Lower lobe of right lung (tissue), 2 donors: Measurements from ENCODE around the gene AP1G1. TPM values are rescaled to one million over a fixed set of nuclear protein-coding genes. Genes with fewer than 3 reads are reported as not detected.
"Not testable (repeated sequence)": the region's sequence is repeated elsewhere in the genome, so short reads cannot be mapped to it uniquely, and the experiment has no call there.

ENCODE experiments used
- ATAC-seq, 2 donors: fragments of 200-7000 bp; cut with Tn5 transposase; one replicate each; pipeline ENCODE4 v1.9.1; 2020 to 2022; ENCODE audit warnings: mild to moderate bottlenecking in 2 of 2, moderate library complexity in 2 of 2
- DNase-seq: peaks from one replicate; pipeline ENCODE4 v3.0.0-alpha.2; 2020
- H3K27ac ChIP-seq: fragments of 200-600 bp; one replicate; pipeline ENCODE4 v1.8.0; 2022
- H3K27me3 ChIP-seq: fragments of 200-600 bp; one replicate; pipeline ENCODE4 v1.8.0; 2022; ENCODE audit warnings: low read depth
- H3K36me3 ChIP-seq: fragments of 200-600 bp; one replicate; pipeline ENCODE4 v1.8.0; 2022; ENCODE audit warnings: mild to moderate bottlenecking
- H3K4me1 ChIP-seq: fragments of 200-600 bp; one replicate; pipeline ENCODE4 v1.8.0; 2022
- H3K4me3 ChIP-seq: fragments of 200-600 bp; one replicate; pipeline ENCODE4 v1.8.0; 2022; ENCODE audit warnings: mild to moderate bottlenecking
- H3K9me3 ChIP-seq: fragments of 200-600 bp; one replicate; pipeline ENCODE4 v1.8.0; 2022
- intact Hi-C: fragments of 100-400 bp; cut with DNase I; formaldehyde crosslinking; loops from one replicate; pipeline ENCODE4 v1.11.0; 2022
- total RNA-seq: library from RNA; stranded (reverse); fragmentation: NEBNext Ultra II Directional; extraction: Animal tissue kit (Norgen Biotek cat#: 25700); gene quantifications from one replicate; pipeline ENCODE4 v1.2.1, GENCODE V29; 2021
- TF ChIP-seq, protein P1 (sequence below): fragments of 200-600 bp; IDR thresholded peaks from one replicate; pipeline ENCODE4 v1.8.0; 2022; ENCODE audit warnings: antibody characterized with exemption, mild to moderate bottlenecking
- donor health status: DM: no; HTN: yes; CAD: no; lungs with severe emphysema.

Gene AP1G1
- total RNA-seq, 1 donor from 2014 or later, result 78.9 TPM

DNA sequence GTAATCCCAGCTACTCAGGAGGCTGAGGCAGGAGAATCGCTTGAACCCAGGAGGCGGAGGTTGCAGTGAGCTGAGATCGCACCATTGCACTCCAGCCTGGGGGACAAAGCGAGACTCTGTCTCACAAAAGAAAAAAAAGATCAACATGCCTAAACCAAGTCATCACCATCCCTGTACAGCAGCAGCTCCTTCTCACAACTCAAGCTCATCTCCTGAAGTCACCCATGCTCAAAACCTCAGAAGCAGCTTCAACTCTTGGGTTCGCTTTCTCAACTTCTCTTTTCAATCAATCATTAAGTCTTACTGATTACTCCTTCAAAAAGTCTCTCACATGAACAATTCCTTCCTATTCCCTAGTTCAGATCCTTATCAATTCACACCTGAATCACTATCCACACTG, 115.5 kb downstream of the AP1G1 start:
- H3K27me3 ChIP-seq, result no peaks in the 10 kb centered on the region
- no peak for DNase-seq
- H3K27ac ChIP-seq, result no peak overlapping the region
- TF ChIP-seq, protein P1, sequence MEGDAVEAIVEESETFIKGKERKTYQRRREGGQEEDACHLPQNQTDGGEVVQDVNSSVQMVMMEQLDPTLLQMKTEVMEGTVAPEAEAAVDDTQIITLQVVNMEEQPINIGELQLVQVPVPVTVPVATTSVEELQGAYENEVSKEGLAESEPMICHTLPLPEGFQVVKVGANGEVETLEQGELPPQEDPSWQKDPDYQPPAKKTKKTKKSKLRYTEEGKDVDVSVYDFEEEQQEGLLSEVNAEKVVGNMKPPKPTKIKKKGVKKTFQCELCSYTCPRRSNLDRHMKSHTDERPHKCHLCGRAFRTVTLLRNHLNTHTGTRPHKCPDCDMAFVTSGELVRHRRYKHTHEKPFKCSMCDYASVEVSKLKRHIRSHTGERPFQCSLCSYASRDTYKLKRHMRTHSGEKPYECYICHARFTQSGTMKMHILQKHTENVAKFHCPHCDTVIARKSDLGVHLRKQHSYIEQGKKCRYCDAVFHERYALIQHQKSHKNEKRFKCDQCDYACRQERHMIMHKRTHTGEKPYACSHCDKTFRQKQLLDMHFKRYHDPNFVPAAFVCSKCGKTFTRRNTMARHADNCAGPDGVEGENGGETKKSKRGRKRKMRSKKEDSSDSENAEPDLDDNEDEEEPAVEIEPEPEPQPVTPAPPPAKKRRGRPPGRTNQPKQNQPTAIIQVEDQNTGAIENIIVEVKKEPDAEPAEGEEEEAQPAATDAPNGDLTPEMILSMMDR, result no peak
- peaks cover 25% of the 10 kb centered on the region for H3K36me3 ChIP-seq
- intact Hi-C loops, result no loop called here
- H3K4me3 ChIP-seq, result no peak overlapping the region
- H3K9me3 ChIP-seq, result no peaks in the 10 kb centered on the region
- no peaks in the 10 kb centered on the region for H3K4me1 ChIP-seq
- ATAC-seq, result no peak

DNA sequence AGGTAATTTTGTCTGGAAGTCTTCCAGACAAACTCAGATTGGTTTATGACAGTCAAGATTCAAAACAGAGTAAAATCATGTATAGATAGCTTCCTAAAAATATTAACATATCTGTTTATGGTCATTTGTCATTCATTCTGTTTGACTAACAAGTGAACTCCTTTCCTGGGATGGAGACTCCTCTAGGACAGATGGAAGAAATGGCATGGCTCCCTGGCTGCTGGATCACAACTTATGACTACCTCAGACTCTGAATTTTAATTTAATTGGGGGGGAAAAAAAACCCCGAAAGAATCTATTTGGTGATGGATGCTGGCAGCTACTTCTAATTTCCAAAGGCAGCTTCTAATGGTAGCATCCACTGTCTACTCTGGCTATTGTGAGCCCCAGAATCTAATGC, 118.7 kb downstream of the AP1G1 start:
- H3K4me3 ChIP-seq, result no peak overlapping the region
- H3K27me3 ChIP-seq, result no peaks in the 10 kb centered on the region
- ATAC-seq (no peak), DNase-seq (no peak)
- H3K27ac ChIP-seq, result no peak overlapping the region
- no peaks in the 10 kb centered on the region for H3K4me1 ChIP-seq
- no peaks in the 10 kb centered on the region for H3K9me3 ChIP-seq
- TF ChIP-seq, protein P1, result no peak
- H3K36me3 ChIP-seq, result peaks cover 25% of the 10 kb centered on the region
- intact Hi-C loops, result no loop called here

DNA sequence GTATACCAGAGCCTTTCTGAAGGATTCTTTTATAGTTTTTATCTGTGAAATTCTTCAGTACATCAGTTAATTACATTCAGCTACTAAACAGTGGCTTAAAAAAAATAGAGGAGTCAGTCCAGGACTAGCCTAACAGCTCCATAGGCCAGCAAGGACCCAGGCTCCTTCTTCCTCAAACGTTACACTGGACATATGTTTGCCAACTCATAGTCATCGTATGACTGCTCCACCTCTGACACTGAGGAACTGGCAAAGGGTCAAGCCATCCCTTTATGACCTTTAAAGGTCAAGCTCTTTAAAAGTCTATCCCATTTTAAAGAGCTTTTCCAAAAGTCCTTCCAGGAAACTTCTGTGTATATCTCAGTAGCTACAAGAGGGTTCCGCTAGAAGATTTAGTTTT, 120.8 kb downstream of the AP1G1 start:
- intact Hi-C loops, result no loop called here
- TF ChIP-seq, protein P1, result no peak
- no peak overlapping the region for H3K27ac ChIP-seq

DNA sequence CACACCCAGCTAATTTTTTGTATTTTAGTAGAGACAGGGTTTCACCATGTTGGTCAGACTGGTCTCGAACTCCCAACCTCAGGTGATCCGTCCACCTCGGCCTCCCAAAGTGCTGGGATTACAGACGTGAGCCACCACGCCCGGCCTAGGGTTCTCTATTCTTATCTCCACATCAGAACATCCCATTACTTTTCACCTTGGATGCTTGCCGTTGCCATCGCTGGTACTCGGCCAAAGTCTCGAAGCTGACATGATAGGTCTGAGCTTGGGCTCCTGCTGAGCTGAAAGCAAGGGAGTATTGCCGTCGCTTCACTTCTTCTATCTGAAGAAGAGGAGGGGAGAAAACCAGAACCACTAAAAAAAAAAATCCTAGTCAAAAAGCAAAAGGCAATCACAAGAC, 124.4 kb downstream of the AP1G1 start:
- H3K4me1 ChIP-seq, ATAC-seq, H3K4me3 ChIP-seq, H3K27me3 ChIP-seq, H3K27ac ChIP-seq, H3K9me3 ChIP-seq, intact Hi-C loops, DNase-seq: not testable (repeated sequence)
- peaks cover 45% of the 10 kb centered on the region for H3K36me3 ChIP-seq

More for the DNA sequence above, 120.8 kb downstream of the AP1G1 start:
- Histone ChIP-seq H3K27me3 (no peaks in the 10 kb centered on the region), H3K9me3 (no peaks in the 10 kb centered on the region), H3K4me3 (no peak overlapping the region), H3K4me1 (no peaks in the 10 kb centered on the region), H3K36me3 (peaks cover 37% of the 10 kb centered on the region)
- ATAC-seq (no peak), DNase-seq (no peak)

DNA sequence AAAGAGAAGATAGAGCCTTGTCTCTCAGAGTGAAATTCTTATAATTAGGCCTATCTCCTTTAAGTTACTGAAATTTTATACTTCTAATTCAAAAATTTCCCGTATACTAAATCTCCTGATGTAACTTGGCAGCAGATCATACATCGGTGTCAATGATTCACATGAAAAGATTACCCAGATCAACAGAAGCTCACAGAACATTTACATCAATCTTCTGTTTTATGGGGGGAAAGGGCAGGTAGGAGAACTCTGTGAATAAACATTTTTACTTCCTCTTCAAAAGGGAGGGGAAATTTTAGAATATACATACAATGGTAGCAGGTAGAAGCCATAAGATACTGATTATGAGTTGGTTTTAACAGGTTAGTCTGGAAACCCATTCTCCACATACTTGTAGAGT, 127.3 kb downstream of the AP1G1 start:
- no peak for DNase-seq
- H3K36me3 ChIP-seq, result peaks cover 54% of the 10 kb centered on the region
- no peaks in the 10 kb centered on the region for H3K27me3 ChIP-seq
- H3K4me3 ChIP-seq, result no peak overlapping the region
- no peak for ATAC-seq
- no peaks in the 10 kb centered on the region for H3K9me3 ChIP-seq
- intact Hi-C loops, result no loop called here
- no peak overlapping the region for H3K27ac ChIP-seq
- no peaks in the 10 kb centered on the region for H3K4me1 ChIP-seq
- TF ChIP-seq, protein P1, result no peak

Other genes starting within 250 kb of the AP1G1 start
- not detected for gene TAT, start 231.7 kb downstream of the AP1G1 start, total RNA-seq
- gene MARVELD3, start 182.7 kb downstream of the AP1G1 start, total RNA-seq, result 6.7 TPM
- 6.6 TPM for gene PHLPP2, start 84.1 kb downstream of the AP1G1 start, total RNA-seq
- 29.7 TPM for gene ATXN1L, start 37.1 kb upstream of the AP1G1 start, total RNA-seq
- gene ZNF821, start 75.3 kb upstream of the AP1G1 start, total RNA-seq, result 8.2 TPM
- gene IST1, start 86.7 kb upstream of the AP1G1 start, total RNA-seq, result 200 TPM
- 0.15 TPM for gene PKD1L3, start 191.6 kb upstream of the AP1G1 start, total RNA-seq
- 8.2 TPM for gene DHODH, start 199.9 kb upstream of the AP1G1 start, total RNA-seq
- gene HP, start 245.7 kb upstream of the AP1G1 start, total RNA-seq, result 66.8 TPM